Measurements from ENCODE around the gene STAT6.
"Not testable (repeated sequence)": the region's sequence is repeated elsewhere in the genome, so short reads cannot be mapped to it uniquely, and the experiment has no call there.

The STAT6 gene

GRCh38 chr12:57124261-57124877 lies 13.2 kb upstream of the STAT6 start:
- DNase-seq: peak; percentile 62

- DNase-seq: no peak
Observed at GRCh38 chr12:57123813-57124212, 12.7 kb upstream of the STAT6 start.

GRCh38 chr12:57120718-57121117 lies 9.6 kb upstream of the STAT6 start:
- not testable (repeated sequence) for DNase-seq

DNA sequence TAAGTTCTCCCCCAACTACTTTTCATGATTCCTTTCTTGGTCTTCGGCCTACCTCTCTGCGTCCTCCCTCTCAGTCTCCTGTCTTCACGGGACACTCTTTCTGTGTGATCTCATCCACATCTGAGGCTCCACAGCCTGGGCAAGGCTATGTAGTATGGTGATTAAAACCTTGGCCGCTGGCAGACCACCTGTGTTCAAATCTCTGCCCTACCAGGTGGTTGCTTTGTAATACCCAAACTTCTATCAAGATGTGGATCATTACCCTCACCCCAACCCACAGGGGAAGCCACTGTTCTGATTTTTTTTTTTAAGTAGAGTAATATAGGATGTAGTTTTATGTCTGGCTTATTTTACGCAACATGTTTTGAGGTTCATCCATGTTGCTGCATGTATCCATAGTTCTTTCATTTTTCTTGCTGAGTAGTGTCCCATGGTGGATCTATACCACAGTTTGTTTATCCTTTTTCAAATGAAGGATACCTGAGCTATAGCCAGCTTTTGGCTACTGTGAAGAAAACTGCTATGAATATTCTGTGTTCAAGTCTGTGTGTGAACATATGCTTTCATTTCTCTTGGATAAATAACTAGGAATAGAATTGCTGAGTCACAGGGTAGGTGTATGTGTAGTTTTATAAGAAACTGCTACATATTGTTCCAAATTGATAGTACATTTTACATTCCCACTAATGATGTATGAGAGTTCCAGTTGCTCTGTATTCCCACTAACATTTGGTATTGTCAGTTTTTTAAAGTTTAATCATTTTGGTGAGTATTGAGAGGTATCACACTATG lies 8.3 kb upstream of the STAT6 start:
- DNase-seq: no peak

- no peak for DNase-seq
Observed at GRCh38 chr12:57118711-57119271, 7.6 kb upstream of the STAT6 start.

GRCh38 chr12:57116580-57117281 lies 5.6 kb upstream of the STAT6 start:
- no peak for DNase-seq

GRCh38 chr12:57112492-57113294 lies 1.5 kb upstream of the STAT6 start:
- no peak for DNase-seq

- no peak for DNase-seq
Observed at GRCh38 chr12:57110104-57111030, 795 bp downstream of the STAT6 start.

GRCh38 chr12:57109207-57110103 lies 1.7 kb downstream of the STAT6 start:
- DNase-seq: no peak

- DNase-seq: no peak
Observed at GRCh38 chr12:57107456-57108155, 3.6 kb downstream of the STAT6 start.

GRCh38 chr12:57106021-57106708 lies 5.0 kb downstream of the STAT6 start:
- no peak for DNase-seq

- no peak for DNase-seq
Observed at GRCh38 chr12:57105011-57105753, 6.0 kb downstream of the STAT6 start.

DNA sequence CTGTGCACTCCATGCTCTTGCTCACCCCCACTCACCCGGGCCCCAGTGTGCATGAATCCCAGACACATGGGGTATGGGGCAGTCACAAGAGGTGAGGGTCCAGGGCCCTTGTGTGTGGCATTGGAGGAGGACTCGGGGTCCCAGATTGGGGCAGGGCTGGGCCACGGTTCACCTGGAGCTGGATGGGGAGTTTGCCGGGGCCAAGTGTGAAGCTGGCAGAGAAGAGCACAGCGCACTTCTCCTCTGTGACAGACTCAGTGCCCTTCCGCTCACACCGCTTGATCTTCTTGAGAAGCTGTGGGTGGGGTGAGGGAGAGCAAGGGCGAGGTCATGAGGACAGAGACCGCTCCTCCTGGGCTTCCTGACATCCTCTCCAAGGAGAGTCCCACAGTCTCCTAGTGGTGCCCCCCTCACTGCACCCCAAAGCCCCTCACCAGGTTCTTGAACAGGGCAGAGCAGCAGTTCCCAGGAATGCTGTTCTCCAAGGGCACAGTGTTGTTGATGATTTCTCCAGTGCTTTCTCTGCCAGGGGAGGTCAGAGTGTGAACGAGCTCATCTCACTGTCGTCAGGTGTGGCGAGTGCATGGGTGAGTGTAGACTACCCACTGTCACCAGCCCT lies 6.8 kb downstream of the STAT6 start:
- no peak for DNase-seq

DNA sequence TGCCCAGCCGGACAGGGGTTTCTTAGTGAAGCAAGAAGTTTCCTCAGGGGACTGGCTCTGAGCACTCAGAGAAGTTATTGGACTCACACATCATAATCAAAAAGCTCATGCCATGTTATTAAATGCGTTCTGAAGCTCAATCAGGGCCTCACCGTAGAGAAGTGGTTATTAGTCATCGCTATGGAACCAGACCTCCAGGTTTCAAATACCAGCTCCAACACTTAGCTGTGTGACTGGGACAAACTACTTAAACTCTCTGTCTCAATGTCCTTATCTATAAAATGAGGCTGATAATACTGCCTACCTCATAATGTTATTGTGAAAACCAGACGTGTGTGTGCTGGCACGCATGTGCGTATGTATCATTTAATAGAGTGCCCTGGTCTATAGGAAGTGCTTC lies 7.3 kb downstream of the STAT6 start:
- no peak for DNase-seq

DNA sequence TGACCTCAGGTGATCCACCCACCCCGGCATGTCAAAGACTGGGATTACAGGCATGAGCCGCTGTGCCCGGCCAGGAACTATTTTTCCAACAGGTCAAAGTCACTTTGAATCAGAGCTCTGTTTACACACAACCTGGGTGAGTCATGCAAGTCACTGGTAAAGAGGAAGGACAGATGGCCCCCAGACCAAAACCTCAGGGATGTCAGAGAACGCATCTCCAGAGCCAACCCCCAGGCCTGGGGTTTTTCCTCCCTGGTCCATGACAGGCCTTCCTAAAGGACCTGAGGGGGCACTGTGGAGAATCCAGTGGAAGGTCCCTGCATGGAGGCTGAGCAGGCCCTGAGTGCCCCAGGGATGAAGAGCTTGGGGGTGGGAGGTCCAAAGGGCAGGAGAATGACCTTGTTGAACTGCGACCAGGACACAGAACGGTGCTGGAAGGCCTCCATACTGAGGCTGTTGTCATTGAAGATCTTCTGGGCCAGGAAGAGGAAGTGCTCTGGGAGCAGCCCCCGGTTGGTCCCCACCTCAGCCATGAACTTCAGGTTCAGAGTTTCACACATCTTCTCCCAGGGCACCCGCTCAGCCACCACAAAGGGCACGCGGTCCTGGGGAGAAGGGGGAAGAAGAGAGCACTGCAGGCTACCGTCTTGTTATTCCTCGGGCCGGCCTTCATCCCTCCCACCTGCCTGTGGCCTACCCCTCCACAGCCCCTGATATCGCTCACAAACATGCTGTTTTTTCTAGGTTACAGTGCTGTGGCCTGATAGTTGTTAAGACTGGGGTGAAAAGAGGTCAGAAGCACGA lies 9.1 kb downstream of the STAT6 start:
- DNase-seq: no peak

DNA sequence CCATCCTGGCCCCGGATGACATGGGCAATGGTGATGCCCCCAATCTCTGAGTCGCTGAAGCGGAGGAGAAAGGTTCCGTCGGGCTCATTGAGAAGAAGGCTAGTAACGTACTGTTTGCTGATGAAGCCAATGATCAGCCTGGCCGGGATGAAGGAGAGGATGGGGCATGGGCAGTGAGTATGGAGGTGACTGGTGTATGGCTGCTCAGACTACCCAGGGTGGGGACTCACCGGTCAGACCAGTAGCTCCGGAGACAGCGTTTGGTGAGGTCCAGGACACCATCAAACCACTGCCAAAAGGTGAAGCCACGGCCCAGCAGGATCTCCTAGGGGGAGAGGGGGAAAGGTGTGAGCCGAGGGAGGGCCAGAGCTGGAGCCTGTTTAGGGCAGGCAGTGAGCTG lies 11.4 kb downstream of the STAT6 start:
- no peak for DNase-seq

- no peak for DNase-seq
Observed at GRCh38 chr12:57099047-57099714, 12.0 kb downstream of the STAT6 start.

Measured in NCI-H2227 treated with DMSO at 0.1 percent for 48 hours (cell line).